Neural progenitor cell (in vitro differentiated cells): ENCODE measurements around the gene DPP3. TPM values are rescaled to one million over a fixed set of nuclear protein-coding genes. Genes with fewer than 3 reads are reported as not detected.

Experiments
- DNase-seq: peaks from one replicate; pipeline ENCODE4 v3.0.0-alpha.2; 2016; ENCODE audit warnings: low spot score
- H2AFZ ChIP-seq: fragments of 200-600 bp; sonication (generic); replicated peaks from 2 replicates; pipeline ENCODE4 v1.6.1; 2016; ENCODE audit warnings: antibody characterized with exemption
- H3F3A ChIP-seq: fragments of 200-600 bp; sonication (generic); 2 replicates; pipeline ENCODE4 v1.6.1; 2016; ENCODE audit warnings: antibody characterized with exemption, low read depth
- H3K27ac ChIP-seq: fragments of 200-600 bp; sonication (generic); 2 replicates; pipeline ENCODE4 v1.5.1; 2016; ENCODE audit warnings: mild to moderate bottlenecking
- H3K27me3 ChIP-seq: fragments of 200-600 bp; sonication (generic); 2 replicates; pipeline ENCODE4 v1.6.1; 2016; ENCODE audit warnings: mild to moderate bottlenecking, moderate library complexity
- H3K36me3 ChIP-seq: fragments of 200-600 bp; sonication (generic); 2 replicates; pipeline ENCODE4 v1.5.1; 2016
- H3K4me1 ChIP-seq: fragments of 200-600 bp; sonication (generic); 2 replicates; pipeline ENCODE4 v1.6.1; 2016; ENCODE audit warnings: mixed run types
- H3K4me2 ChIP-seq: fragments of 200-600 bp; sonication (generic); 2 replicates; pipeline ENCODE4 v1.6.1; 2016
- H3K4me3 ChIP-seq: fragments of 200-600 bp; sonication (generic); 2 replicates; pipeline ENCODE4 v1.5.1; 2016
- H3K79me2 ChIP-seq: fragments of 200-600 bp; sonication (generic); 2 replicates; pipeline ENCODE4 v1.6.1; 2016; ENCODE audit warnings: low read depth
- H3K9ac ChIP-seq: fragments of 200-600 bp; sonication (generic); 2 replicates; pipeline ENCODE4 v1.6.1; 2016
- H3K9me3 ChIP-seq: fragments of 200-600 bp; sonication (generic); 2 replicates; pipeline ENCODE4 v1.5.1; 2016; ENCODE audit warnings: low read depth
- H4K20me1 ChIP-seq: fragments of 200-600 bp; sonication (generic); 2 replicates; pipeline ENCODE4 v1.6.1; 2016; ENCODE audit warnings: low read depth
- H3K27ac Mint-ChIP-seq: 3 replicates; pipeline ENCODE4 v1.8.0; 2021; ENCODE audit warnings: mixed read lengths
- H3K27me3 Mint-ChIP-seq: 2 replicates; pipeline ENCODE4 v1.8.0; 2022; ENCODE audit warnings: low read depth, mild to moderate bottlenecking, inconsistent platforms, moderate library complexity, mixed read lengths; ENCODE audit not compliant: insufficient read depth
- H3K36me3 Mint-ChIP-seq: 3 replicates; pipeline ENCODE4 v1.8.0; 2021; ENCODE audit warnings: mixed read lengths
- H3K4me1 Mint-ChIP-seq: 3 replicates; pipeline ENCODE4 v1.8.0; 2021; ENCODE audit warnings: mixed read lengths
- H3K4me3 Mint-ChIP-seq: 3 replicates; pipeline ENCODE4 v1.8.0; 2021; ENCODE audit warnings: mild to moderate bottlenecking, moderate library complexity, mixed read lengths
- H3K9me3 Mint-ChIP-seq: 3 replicates; pipeline ENCODE4 v1.8.0; 2020; ENCODE audit warnings: mixed read lengths
- CTCF ChIP-seq: fragments of 200-600 bp; sonication (generic); IDR thresholded peaks from 2 replicates; pipeline ENCODE4 v1.5.1; 2017; ENCODE audit warnings: antibody characterized with exemption, mild to moderate bottlenecking
- EZH2 ChIP-seq: fragments of 200-600 bp; sonication (generic); IDR thresholded peaks from 2 replicates; pipeline ENCODE4 v1.6.1; 2017; ENCODE audit warnings: antibody characterized with exemption, mild to moderate bottlenecking, moderate library complexity
- EZH2phosphoT487 ChIP-seq: fragments of 200-600 bp; sonication (generic); IDR thresholded peaks from 2 replicates; pipeline ENCODE4 v1.6.1; 2017; ENCODE audit warnings: antibody characterized with exemption
- total RNA-seq: library from RNA; depleted of rRNA; stranded (reverse); fragments of >200 nt; gene quantifications from 2 replicates; pipeline ENCODE4 v1.2.3, GENCODE V29; 2015; ENCODE audit warnings: low replicate concordance

The DPP3 gene
- total RNA-seq, 1 donor from 2014 or later = 41.3 TPM

- DNase-seq = no peak
- Histone ChIP-seq H3K9me3 (no peaks in the 10 kb centered on the region), H3K36me3 (no peaks in the 10 kb centered on the region), H3K4me1 (no peaks in the 10 kb centered on the region), H3K4me2 (no peak overlapping the region), H3K27ac (no peak overlapping the region), H3K9ac (no peak overlapping the region), H4K20me1 (no peaks in the 10 kb centered on the region), H2AFZ (no peak overlapping the region), H3K27me3 (no peaks in the 10 kb centered on the region), H3K79me2 (no peaks in the 10 kb centered on the region), H3K4me3 (no peak overlapping the region), H3F3A (no peaks in the 10 kb centered on the region)
- Mint-ChIP-seq H3K4me3 (no peak overlapping the region), H3K36me3 (peaks cover 29% of the 10 kb centered on the region), H3K27me3 (peaks cover 4% of the 10 kb centered on the region), H3K27ac (no peak overlapping the region), H3K9me3 (no peaks in the 10 kb centered on the region), H3K4me1 (no peaks in the 10 kb centered on the region)
- TF ChIP-seq EZH2 (no peak), EZH2phosphoT487 (no peak), CTCF (no peak)
Observed at GRCh38 chr11:66524304-66525040, 44.2 kb downstream of the DPP3 start.

- Histone ChIP-seq H3F3A (no peaks in the 10 kb centered on the region), H4K20me1 (no peaks in the 10 kb centered on the region), H3K27me3 (no peaks in the 10 kb centered on the region), H3K27ac (no peak overlapping the region), H3K4me1 (no peaks in the 10 kb centered on the region), H3K9ac (no peak overlapping the region), H3K4me3 (no peak overlapping the region), H2AFZ (no peak overlapping the region), H3K36me3 (no peaks in the 10 kb centered on the region), H3K4me2 (no peak overlapping the region), H3K9me3 (no peaks in the 10 kb centered on the region), H3K79me2 (no peaks in the 10 kb centered on the region)
- Mint-ChIP-seq H3K36me3 (peaks cover 18% of the 10 kb centered on the region), H3K4me1 (no peaks in the 10 kb centered on the region), H3K9me3 (no peaks in the 10 kb centered on the region), H3K27me3 (peaks cover 10% of the 10 kb centered on the region), H3K4me3 (no peak overlapping the region), H3K27ac (peak overlapping the region; percentile 44)
- DNase-seq = no peak
- no peak for TF ChIP-seq CTCF
- no peak for TF ChIP-seq EZH2phosphoT487
- no peak for TF ChIP-seq EZH2
Observed at GRCh38 chr11:66529069-66529468, 48.8 kb downstream of the DPP3 start.

- H3K4me1 ChIP-seq = no peaks in the 10 kb centered on the region
- H4K20me1 ChIP-seq = no peaks in the 10 kb centered on the region
- no peaks in the 10 kb centered on the region for H3K4me1 Mint-ChIP-seq
- H3K79me2 ChIP-seq = no peaks in the 10 kb centered on the region
- H3F3A ChIP-seq = no peaks in the 10 kb centered on the region
- peaks cover 18% of the 10 kb centered on the region for H3K36me3 Mint-ChIP-seq
- H3K27ac Mint-ChIP-seq = no peak overlapping the region
- H3K27me3 ChIP-seq = no peaks in the 10 kb centered on the region
- no peak overlapping the region for H3K4me3 Mint-ChIP-seq
- H3K27me3 Mint-ChIP-seq = peaks cover 10% of the 10 kb centered on the region
- H3K4me2 ChIP-seq = no peak overlapping the region
- H3K4me3 ChIP-seq = no peak overlapping the region
- no peaks in the 10 kb centered on the region for H3K9me3 Mint-ChIP-seq
- no peaks in the 10 kb centered on the region for H3K9me3 ChIP-seq
- H3K27ac ChIP-seq = no peak overlapping the region
- H3K36me3 ChIP-seq = no peaks in the 10 kb centered on the region
- H2AFZ ChIP-seq = no peak overlapping the region
- TF ChIP-seq EZH2phosphoT487 = no peak
- no peak for TF ChIP-seq CTCF
- no peak for TF ChIP-seq EZH2
- no peak for DNase-seq
- H3K9ac ChIP-seq = no peak overlapping the region
Observed at GRCh38 chr11:66529655-66530054, 49.4 kb downstream of the DPP3 start.
